ENCODE results near the gene RRP9.
"Not testable (repeated sequence)": the region's sequence is repeated elsewhere in the genome, so short reads cannot be mapped to it uniquely, and the experiment has no call there.

Gene RRP9

GRCh38 chr3:51938780-51939425, 2.8 kb downstream of the RRP9 start:
- no peak for DNase-seq (ENCODE audit: low read depth in 2 of 3, low spot score in 2 of 3)

DNA sequence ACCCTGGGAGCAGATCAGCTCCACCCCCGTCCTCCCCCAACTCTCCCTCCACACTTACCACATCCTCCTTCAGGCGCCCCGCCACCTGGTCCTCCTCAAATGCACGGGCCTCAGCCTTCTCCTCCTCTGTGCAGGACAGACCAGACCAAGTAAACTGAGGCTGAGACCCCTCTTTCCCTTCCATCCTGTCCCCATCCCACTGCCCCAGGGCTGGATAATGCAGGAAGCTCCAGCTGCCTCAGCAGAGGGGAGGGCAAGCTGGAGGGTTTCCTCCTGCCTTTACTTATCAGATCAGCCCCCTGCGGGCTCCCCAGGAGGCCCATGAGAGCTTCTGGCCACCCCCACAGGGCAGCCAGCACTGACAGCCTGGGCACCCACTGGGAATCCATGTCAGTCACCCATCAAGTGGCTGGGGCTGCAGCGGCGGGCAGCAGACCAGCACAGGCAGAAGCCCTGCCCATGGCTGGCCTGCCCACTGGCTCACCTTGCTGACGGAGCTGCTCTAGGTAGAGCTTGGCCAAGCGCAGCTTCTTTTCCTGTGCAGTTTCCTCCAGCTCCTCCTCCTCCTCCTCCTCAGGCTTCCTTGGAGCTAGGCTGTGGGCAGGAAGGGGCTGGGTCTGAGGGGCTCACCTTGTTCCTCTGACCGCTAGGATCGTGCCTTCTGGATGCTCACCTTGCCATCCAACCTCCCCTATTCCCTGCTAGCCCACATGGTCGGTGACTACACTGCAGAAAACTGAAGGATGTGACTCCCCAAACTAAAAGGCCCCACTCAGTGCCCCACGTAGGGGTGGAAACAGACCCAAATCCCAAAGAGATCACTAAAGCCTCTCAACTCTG, 3.9 kb downstream of the RRP9 start:
- no peak for DNase-seq (ENCODE audit: low read depth in 2 of 3, low spot score in 2 of 3)

DNA sequence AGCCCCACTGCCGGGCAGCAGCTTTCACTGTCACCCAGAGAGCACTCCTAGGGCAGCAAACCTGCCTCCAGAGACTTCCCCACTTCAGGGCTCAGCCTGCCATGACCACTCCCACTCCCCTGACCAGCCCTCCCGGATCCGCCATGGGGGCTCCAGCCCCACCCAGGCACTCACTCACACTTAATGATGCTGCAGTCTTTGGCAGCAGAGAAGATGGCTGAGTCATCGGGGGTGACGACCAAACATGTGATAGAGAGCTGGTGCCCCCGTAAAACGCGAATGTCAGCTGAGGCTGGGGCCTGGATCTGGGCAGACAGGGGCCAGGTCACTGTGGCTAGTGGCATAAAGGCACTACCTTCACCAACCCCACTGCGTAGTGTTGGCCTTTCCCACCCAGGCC, 4.7 kb downstream of the RRP9 start:
- DNase-seq (ENCODE audit: low read depth in 2 of 3, low spot score in 2 of 3), result no peak

- DNase-seq (ENCODE audit: low read depth in 2 of 3, low spot score in 2 of 3), result no peak
Observed at GRCh38 chr3:51935886-51936755, 5.6 kb downstream of the RRP9 start.

DNA sequence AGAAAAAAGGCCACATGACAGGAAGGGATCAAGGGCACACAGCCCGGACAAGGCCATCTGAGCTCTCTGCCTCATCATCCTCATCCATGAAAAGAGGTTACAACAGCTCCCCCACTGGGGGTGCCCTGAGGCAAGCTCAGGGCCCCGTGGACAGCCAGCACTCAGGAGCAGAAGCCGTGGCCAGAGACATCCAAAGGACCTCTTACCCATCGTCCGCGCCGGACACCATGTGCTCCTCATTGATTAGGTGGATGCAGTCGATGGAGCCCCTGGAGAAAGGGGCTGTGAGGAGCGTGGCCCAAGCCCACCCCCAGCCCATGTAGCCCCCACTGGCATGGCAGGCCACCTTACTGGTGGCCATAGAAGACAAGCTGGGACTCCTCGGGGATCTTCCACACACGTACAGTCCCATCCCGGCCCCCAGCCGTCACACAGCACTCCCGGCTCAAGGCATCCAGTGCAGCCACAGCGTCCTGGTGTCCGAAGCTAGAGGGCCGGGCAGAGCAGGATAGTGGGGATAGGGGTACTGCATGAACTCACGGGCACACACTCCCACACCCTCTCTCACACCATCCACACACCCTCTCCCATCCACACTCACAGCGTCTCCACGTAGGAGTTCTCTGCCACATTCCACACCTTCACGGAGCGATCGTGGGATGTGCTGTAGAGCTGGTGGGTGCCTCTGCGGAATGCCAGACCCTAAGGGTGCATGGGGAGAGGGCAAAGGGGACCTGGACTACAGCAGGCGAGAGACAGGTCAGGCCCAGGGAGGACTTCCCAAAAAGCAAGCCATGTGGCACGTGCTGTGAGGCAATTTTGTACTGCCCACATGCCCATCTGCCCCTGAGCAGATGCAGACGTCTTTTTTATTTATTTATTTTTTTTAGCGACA, 6.5 kb downstream of the RRP9 start:
- no peak for DNase-seq (ENCODE audit: low read depth in 2 of 3, low spot score in 2 of 3)

GRCh38 chr3:51934139-51934850, 7.4 kb downstream of the RRP9 start:
- DNase-seq (ENCODE audit: low read depth in 2 of 3, low spot score in 2 of 3), result no peak

GRCh38 chr3:51933471-51934138, 8.1 kb downstream of the RRP9 start:
- no peak for DNase-seq (ENCODE audit: low read depth in 2 of 3, low spot score in 2 of 3)

DNA sequence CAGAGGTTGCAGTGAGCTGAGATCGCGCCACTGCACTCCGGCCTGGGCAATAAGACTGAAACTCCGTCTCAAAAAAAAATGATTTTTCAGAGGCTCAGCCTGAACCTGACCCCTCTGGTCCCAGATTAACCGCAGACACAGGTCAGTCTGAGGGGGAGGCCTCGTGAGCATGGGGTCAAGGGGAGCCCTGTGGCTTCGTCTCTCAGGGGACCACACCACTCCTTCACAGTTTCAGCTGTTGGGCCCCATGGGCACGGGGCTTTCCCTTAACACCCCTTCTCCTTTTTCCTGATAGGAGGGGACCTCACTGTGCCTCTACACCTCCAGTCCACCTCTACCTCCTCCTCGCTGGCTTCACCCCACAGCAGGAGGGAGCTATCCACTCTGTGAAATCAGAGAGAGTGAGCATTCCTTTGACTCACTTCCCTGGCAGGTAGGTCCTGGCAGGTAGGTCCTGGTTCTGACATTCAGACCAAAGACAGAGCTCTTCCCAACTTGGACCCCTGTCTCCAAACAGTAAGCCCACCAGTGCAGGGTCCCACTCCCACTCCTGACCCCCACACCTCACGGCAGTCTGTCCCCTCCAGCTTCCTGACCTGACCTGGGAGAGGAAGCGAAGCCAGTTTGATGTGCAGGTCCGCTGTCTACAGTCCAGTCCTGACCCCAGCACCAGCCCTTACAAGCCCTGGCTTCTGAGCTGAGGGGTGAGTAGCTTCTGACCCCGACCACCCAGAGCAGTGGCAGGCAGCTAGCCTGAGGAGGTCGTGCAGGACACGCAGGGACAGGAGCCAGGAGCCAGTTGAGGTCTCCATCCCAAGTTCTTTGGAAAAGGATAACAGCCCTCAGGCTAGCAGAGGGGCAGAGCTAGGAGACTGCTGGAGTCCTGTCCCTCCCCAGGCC, 9.0 kb downstream of the RRP9 start:
- DNase-seq (ENCODE audit: low read depth in 2 of 3, low spot score in 2 of 3), result no peak

GRCh38 chr3:51931756-51932155, 9.9 kb downstream of the RRP9 start:
- DNase-seq (ENCODE audit: low read depth in 2 of 3, low spot score in 2 of 3), result no peak

GRCh38 chr3:51930439-51930838, 11.3 kb downstream of the RRP9 start:
- no peak for DNase-seq (ENCODE audit: low read depth in 2 of 3, low spot score in 2 of 3)

GRCh38 chr3:51929420-51930003, 12.2 kb downstream of the RRP9 start:
- no peak for DNase-seq (ENCODE audit: low read depth in 2 of 3, low spot score in 2 of 3)

- DNase-seq (ENCODE audit: low read depth in 2 of 3, low spot score in 2 of 3), result not testable (repeated sequence)
Observed at GRCh38 chr3:51928981-51929380, 12.7 kb downstream of the RRP9 start.

- no peak for DNase-seq (ENCODE audit: low read depth in 2 of 3, low spot score in 2 of 3)
Observed at GRCh38 chr3:51928438-51928837, 13.3 kb downstream of the RRP9 start.

- DNase-seq (ENCODE audit: low read depth in 2 of 3, low spot score in 2 of 3), result no peak
Observed at GRCh38 chr3:51927061-51927977, 14.4 kb downstream of the RRP9 start.

DNA sequence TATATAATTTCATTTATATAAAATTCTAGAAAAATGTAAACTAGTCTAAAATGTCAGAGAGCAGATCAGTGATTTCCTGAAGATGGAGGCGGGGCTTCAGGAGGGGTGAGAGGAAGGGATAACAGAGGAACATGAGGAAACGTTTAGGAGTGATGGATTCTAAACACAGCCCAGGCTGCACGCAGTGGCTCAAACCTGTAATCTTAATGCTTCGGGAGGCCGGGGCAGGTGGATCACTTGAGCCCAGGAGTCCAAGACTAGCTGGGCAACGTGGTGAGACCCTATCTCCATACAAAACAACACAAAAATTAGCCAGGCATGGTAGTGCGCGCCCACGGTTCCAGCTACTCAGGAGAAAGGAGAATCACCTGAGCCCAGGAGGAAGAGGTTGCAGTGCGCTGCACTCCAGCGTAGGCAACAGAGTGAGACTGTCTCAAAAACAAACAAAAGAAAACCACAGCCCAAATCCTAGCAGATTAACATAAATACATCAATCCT, 20.6 kb downstream of the RRP9 start:
- no peak for DNase-seq (ENCODE audit: low read depth in 2 of 3, low spot score in 2 of 3)

- DNase-seq (ENCODE audit: low read depth in 2 of 3, low spot score in 2 of 3), result no peak
Observed at GRCh38 chr3:51916418-51916817, 25.3 kb downstream of the RRP9 start.

DNA sequence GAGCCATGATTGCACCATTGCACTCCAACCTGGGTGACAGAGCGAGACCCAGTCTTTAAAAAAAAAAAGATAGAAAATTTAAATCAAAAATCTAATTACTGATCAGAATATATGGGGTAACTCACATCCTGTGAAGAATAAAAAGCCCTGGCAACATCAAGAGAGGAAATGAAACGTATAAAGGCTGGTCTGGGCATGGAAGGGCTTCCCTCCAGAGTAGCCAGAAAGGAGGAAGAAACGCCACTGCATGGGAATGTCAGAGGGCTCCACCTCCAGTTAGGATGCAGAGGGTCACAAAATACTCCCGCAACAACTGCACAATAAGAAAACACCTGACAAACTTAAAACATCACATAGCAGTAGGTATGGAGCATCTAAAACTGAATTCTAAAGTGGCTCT, 33.7 kb downstream of the RRP9 start:
- no peak for DNase-seq (ENCODE audit: low read depth in 2 of 3, low spot score in 2 of 3)

Data from activated CD8-positive, alpha-beta memory T cell treated with anti-CD3 and anti-CD28 coated beads for 48 hours (primary cell).